Cardiac muscle cell (in vitro differentiated cells and primary cell): ENCODE measurements around the gene TUBB4A. TPM values are rescaled to one million over a fixed set of nuclear protein-coding genes. Genes with fewer than 3 reads are reported as not detected.

Source experiments
- DNase-seq, 2 donors: peaks; one replicate each; pipeline versions ENCODE4 v3.0.0 to v3.0.0-alpha.2; 2010 to 2017; ENCODE audit warnings: low read depth in 1 of 2, low spot score in 1 of 2
- H3K27ac ChIP-seq: fragments of 200-600 bp; sonication (generic); 2 replicates; pipeline ENCODE4 v1.5.1; 2016
- H3K27me3 ChIP-seq: fragments of 200-600 bp; sonication (generic); 2 replicates; pipeline ENCODE4 v1.6.0; 2016; ENCODE audit warnings: control low read depth
- H3K36me3 ChIP-seq: fragments of 200-600 bp; sonication (generic); 2 replicates; pipeline ENCODE4 v1.5.1; 2016; ENCODE audit warnings: control low read depth
- H3K4me1 ChIP-seq: fragments of 200-600 bp; sonication (generic); 2 replicates; pipeline ENCODE4 v1.8.1; 2017; ENCODE audit warnings: low read depth, mild to moderate bottlenecking, mixed run types
- H3K4me3 ChIP-seq: fragments of 200-600 bp; sonication (generic); 2 replicates; pipeline ENCODE4 v1.5.1; 2016; ENCODE audit warnings: mild to moderate bottlenecking
- H3K9me3 ChIP-seq: fragments of 200-600 bp; sonication (generic); 2 replicates; pipeline ENCODE4 v1.5.1; 2017; ENCODE audit warnings: low read depth, mild to moderate bottlenecking, control low read depth
- polyA plus RNA-seq: library from polyadenylated mRNA; unstranded; fragments of >200 nt; fragmentation: Nextera tagmentation; extraction: Ambion mirVana; gene quantifications from 2 replicates; pipeline ENCODE4 v1.2.1, GENCODE V29; 2016
- total RNA-seq: library from RNA; depleted of rRNA; stranded (reverse); fragments of >200 nt; gene quantifications from 2 replicates; pipeline ENCODE4 v1.2.3, GENCODE V29; 2016
- TF ChIP-seq, protein P1 (sequence below): IDR thresholded peaks from 2 replicates; pipeline ENCODE4 v1.5.1; 2012; ENCODE audit warnings: low read depth, mild to moderate bottlenecking, low read length

Gene TUBB4A
- total and polyA plus RNA-seq, 2 experiments from 2014 or later = 18.2 to 21.6 TPM

DNA sequence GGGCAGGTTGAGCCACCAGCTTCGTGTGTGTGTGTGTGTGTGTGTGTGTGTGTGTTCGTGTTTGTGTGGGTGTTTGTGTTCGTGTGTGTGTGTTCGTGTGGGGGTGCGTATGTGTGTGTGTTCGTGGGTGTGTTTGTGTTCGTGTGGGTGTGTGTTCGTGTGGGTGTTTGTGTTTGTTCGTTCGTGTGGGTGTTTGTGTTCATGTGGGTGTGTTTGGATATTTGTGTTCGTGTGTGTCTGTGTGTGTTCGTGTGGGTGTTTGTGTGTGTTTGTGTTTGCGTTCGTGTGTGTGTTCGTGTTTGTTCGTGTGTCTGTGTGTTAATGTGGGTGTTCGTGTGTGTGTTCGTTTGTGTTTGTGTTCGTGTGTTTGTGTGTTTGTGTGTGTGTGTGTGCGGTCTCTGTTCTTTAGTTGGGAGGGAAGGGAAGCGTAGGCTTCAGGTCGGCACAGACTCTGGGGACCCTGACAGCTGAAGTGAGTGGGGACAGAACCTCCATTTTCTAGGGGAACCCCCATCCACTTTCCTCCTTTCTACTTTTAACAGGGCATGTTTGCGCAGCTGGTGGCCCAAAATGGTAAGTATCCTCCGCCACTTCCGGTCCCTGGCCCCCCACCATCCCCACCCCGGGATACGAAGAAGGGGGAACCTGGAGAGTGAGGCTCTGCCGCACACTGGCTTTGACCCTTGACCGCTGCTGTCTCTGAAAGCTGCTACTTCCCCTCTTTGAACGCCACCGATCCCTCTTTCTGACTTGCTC, 30.3 kb upstream of the TUBB4A start:
- no peak overlapping the region for H3K4me3 ChIP-seq
- H3K27me3 ChIP-seq = peaks cover 46% of the 10 kb centered on the region

GRCh38 chr19:6531956-6532243, 29.8 kb upstream of the TUBB4A start:
- H3K4me1 ChIP-seq = peaks cover 5% of the 10 kb centered on the region
- TF ChIP-seq, protein P1, sequence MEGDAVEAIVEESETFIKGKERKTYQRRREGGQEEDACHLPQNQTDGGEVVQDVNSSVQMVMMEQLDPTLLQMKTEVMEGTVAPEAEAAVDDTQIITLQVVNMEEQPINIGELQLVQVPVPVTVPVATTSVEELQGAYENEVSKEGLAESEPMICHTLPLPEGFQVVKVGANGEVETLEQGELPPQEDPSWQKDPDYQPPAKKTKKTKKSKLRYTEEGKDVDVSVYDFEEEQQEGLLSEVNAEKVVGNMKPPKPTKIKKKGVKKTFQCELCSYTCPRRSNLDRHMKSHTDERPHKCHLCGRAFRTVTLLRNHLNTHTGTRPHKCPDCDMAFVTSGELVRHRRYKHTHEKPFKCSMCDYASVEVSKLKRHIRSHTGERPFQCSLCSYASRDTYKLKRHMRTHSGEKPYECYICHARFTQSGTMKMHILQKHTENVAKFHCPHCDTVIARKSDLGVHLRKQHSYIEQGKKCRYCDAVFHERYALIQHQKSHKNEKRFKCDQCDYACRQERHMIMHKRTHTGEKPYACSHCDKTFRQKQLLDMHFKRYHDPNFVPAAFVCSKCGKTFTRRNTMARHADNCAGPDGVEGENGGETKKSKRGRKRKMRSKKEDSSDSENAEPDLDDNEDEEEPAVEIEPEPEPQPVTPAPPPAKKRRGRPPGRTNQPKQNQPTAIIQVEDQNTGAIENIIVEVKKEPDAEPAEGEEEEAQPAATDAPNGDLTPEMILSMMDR = no peak
- no peak for DNase-seq
- peaks cover 46% of the 10 kb centered on the region for H3K27me3 ChIP-seq
- H3K9me3 ChIP-seq = no peaks in the 10 kb centered on the region
- H3K36me3 ChIP-seq = no peaks in the 10 kb centered on the region
- no peak overlapping the region for H3K4me3 ChIP-seq
- no peak overlapping the region for H3K27ac ChIP-seq

More for the DNA sequence above, 30.3 kb upstream of the TUBB4A start:
- Histone ChIP-seq H3K27ac (no peak overlapping the region), H3K4me1 (peaks cover 5% of the 10 kb centered on the region), H3K9me3 (no peaks in the 10 kb centered on the region), H3K36me3 (no peaks in the 10 kb centered on the region)
- TF ChIP-seq, protein P1 = no peak
- no peak for DNase-seq

- Histone ChIP-seq H3K4me1 (peaks cover 5% of the 10 kb centered on the region), H3K27me3 (peaks cover 46% of the 10 kb centered on the region), H3K36me3 (no peaks in the 10 kb centered on the region), H3K9me3 (no peaks in the 10 kb centered on the region), H3K27ac (no peak overlapping the region), H3K4me3 (peak overlapping the region; percentile 59)
- no peak for DNase-seq
- TF ChIP-seq, protein P1 = no peak
Measured at GRCh38 chr19:6531163-6531955, 29.2 kb upstream of the TUBB4A start.

- DNase-seq = peak; percentile 91
- Histone ChIP-seq H3K9me3 (no peaks in the 10 kb centered on the region), H3K4me1 (peaks cover 5% of the 10 kb centered on the region), H3K4me3 (peak within 1 kb of the TSS; percentile 59), H3K36me3 (no peaks in the 10 kb centered on the region), H3K27ac (no peak within 1 kb of the TSS), H3K27me3 (peaks cover 45% of the 10 kb centered on the region)
- TF ChIP-seq, protein P1 = no peak
Measured at GRCh38 chr19:6530386-6531162, 28.5 kb upstream of the TUBB4A start, which contains the start of gene TNFSF9. TSS of gene TNFSF9 (plus strand) at chr19:6531026. CDS start at chr19:6531037, 11 bp downstream.

- Histone ChIP-seq H3K4me3 (peak overlapping the region; percentile 59), H3K4me1 (peaks cover 5% of the 10 kb centered on the region), H3K9me3 (no peaks in the 10 kb centered on the region), H3K27me3 (peaks cover 41% of the 10 kb centered on the region), H3K27ac (no peak overlapping the region), H3K36me3 (no peaks in the 10 kb centered on the region)
- TF ChIP-seq, protein P1 = no peak
- no peak for DNase-seq
Measured at GRCh38 chr19:6529937-6530385, 27.9 kb upstream of the TUBB4A start.
